H9 (cell line): ENCODE results near the gene KPNA1. TPM values are rescaled to one million over a fixed set of nuclear protein-coding genes. Genes with fewer than 3 reads are reported as not detected.

ENCODE experiments used
- DNase-seq: peaks from one replicate; pipeline ENCODE4 v3.0.0-alpha.2; 2017
- H2AFZ ChIP-seq: one replicate; pipeline ENCODE4 v1.6.1; 2013; ENCODE audit warnings: mild to moderate bottlenecking, low read length, control low read depth, moderate library complexity
- H2AK5ac ChIP-seq: 2 replicates; pipeline ENCODE4 v1.6.1; 2013; ENCODE audit warnings: low read length, control low read depth, mixed read lengths; ENCODE audit not compliant: insufficient read length
- H2BK120ac ChIP-seq: one replicate; pipeline ENCODE4 v1.6.1; 2013; ENCODE audit warnings: low read depth, mild to moderate bottlenecking, low read length, control low read depth, inconsistent platforms; ENCODE audit not compliant: poor library complexity, severe bottlenecking
- H2BK12ac ChIP-seq: 2 replicates; pipeline ENCODE4 v1.6.1; 2013; ENCODE audit warnings: low read length, control low read depth, mixed read lengths, low read depth; ENCODE audit not compliant: insufficient read length
- H2BK15ac ChIP-seq: 2 replicates; pipeline ENCODE4 v1.6.1; 2013; ENCODE audit warnings: low read depth, low read length, control low read depth
- H2BK20ac ChIP-seq: one replicate; pipeline ENCODE4 v1.6.1; 2013; ENCODE audit warnings: low read depth, mild to moderate bottlenecking, low read length, control low read depth, inconsistent platforms; ENCODE audit not compliant: poor library complexity, severe bottlenecking
- H2BK5ac ChIP-seq: 2 replicates; pipeline ENCODE4 v1.6.1; 2013; ENCODE audit warnings: low read length, control low read depth, mixed read lengths; ENCODE audit not compliant: insufficient read length
- H3K14ac ChIP-seq: 2 replicates; pipeline ENCODE4 v1.6.1; 2013; ENCODE audit warnings: low read length, control low read depth; ENCODE audit not compliant: insufficient read depth
- H3K18ac ChIP-seq: 2 replicates; pipeline ENCODE4 v1.6.1; 2013; ENCODE audit warnings: low read depth, mild to moderate bottlenecking, mixed read lengths, low read length, control low read depth; ENCODE audit not compliant: insufficient read length
- H3K23ac ChIP-seq: 2 replicates; pipeline ENCODE4 v1.6.1; 2013; ENCODE audit warnings: low read length, control low read depth, mixed read lengths, low read depth; ENCODE audit not compliant: insufficient read length
- H3K23me2 ChIP-seq: 2 replicates; pipeline ENCODE4 v1.6.1; 2013; ENCODE audit warnings: low read depth, mild to moderate bottlenecking, mixed read lengths, low read length, control low read depth; ENCODE audit not compliant: insufficient read length, poor library complexity, severe bottlenecking
- H3K27ac ChIP-seq: 2 replicates; pipeline ENCODE4 v1.5.1; 2013; ENCODE audit warnings: low read length, control low read depth, mixed read lengths, low read depth; ENCODE audit not compliant: insufficient read length
- H3K27me3 ChIP-seq: 2 replicates; pipeline ENCODE4 v1.6.1; 2013; ENCODE audit warnings: low read length, control low read depth, inconsistent platforms; ENCODE audit not compliant: insufficient read depth
- H3K4ac ChIP-seq: 2 replicates; pipeline ENCODE4 v1.6.1; 2013; ENCODE audit warnings: low read depth, mild to moderate bottlenecking, control low read depth, inconsistent platforms, low read length, moderate library complexity
- H3K4me1 ChIP-seq: 2 replicates; pipeline ENCODE4 v1.6.1; 2013; ENCODE audit warnings: low read length, control low read depth, inconsistent platforms; ENCODE audit not compliant: insufficient read depth
- H3K4me2 ChIP-seq: 2 replicates; pipeline ENCODE4 v1.6.1; 2013; ENCODE audit warnings: low read length, control low read depth, mixed read lengths; ENCODE audit not compliant: insufficient read length, insufficient read depth
- H3K56ac ChIP-seq: 2 replicates; pipeline ENCODE4 v1.6.1; 2013; ENCODE audit warnings: low read depth, mild to moderate bottlenecking, mixed read lengths, low read length, control low read depth; ENCODE audit not compliant: insufficient read length
- H3K79me1 ChIP-seq: 2 replicates; pipeline ENCODE4 v1.6.1; 2013; ENCODE audit warnings: low read depth, mild to moderate bottlenecking, moderate library complexity, low read length, control low read depth, inconsistent platforms; ENCODE audit not compliant: insufficient read depth, poor library complexity, severe bottlenecking
- H3K79me2 ChIP-seq: 2 replicates; pipeline ENCODE4 v1.6.1; 2013; ENCODE audit warnings: low read length, control low read depth, inconsistent platforms; ENCODE audit not compliant: insufficient read depth
- H3K9ac ChIP-seq: 2 replicates; pipeline ENCODE4 v1.6.1; 2013; ENCODE audit warnings: low read length, control low read depth, mixed read lengths; ENCODE audit not compliant: insufficient read length; ENCODE audit errors: extremely low read depth
- H3K9me3 ChIP-seq: one replicate; pipeline ENCODE4 v1.6.1; 2013; ENCODE audit warnings: low read depth, low read length, inconsistent platforms; ENCODE audit not compliant: control insufficient read depth
- H3T11ph ChIP-seq: one replicate; pipeline ENCODE4 v1.6.1; 2013; ENCODE audit warnings: mild to moderate bottlenecking, low read length, control low read depth, inconsistent platforms
- H4K20me1 ChIP-seq: one replicate; pipeline ENCODE4 v1.6.1; 2013; ENCODE audit not compliant: control insufficient read depth, insufficient read length, insufficient read depth
- H4K5ac ChIP-seq: 2 replicates; pipeline ENCODE4 v1.6.1; 2013; ENCODE audit warnings: low read depth, mild to moderate bottlenecking, mixed read lengths, low read length, control low read depth; ENCODE audit not compliant: insufficient read length
- H4K8ac ChIP-seq: replicated peaks from 2 replicates; pipeline ENCODE4 v1.6.1; 2013; ENCODE audit warnings: low read length, control low read depth, mixed read lengths, low read depth; ENCODE audit not compliant: insufficient read length
- H4K91ac ChIP-seq: 2 replicates; pipeline ENCODE4 v1.6.1; 2013; ENCODE audit warnings: low read depth, mild to moderate bottlenecking, moderate library complexity, mixed read lengths, low read length, control low read depth; ENCODE audit not compliant: insufficient read length
- H3K27ac Mint-ChIP-seq, 3 experiments: 2 replicates in 2 of 3; 3 replicates in 1 of 3; pipeline ENCODE4 v1.8.0; 2020 to 2021; ENCODE audit warnings: mixed read lengths in 3 of 3, mild to moderate bottlenecking in 1 of 3, moderate library complexity in 1 of 3
- H3K27me3 Mint-ChIP-seq: 2 replicates; pipeline ENCODE4 v1.8.0; 2021; ENCODE audit warnings: low read depth, mild to moderate bottlenecking, moderate library complexity, mixed read lengths
- H3K36me3 Mint-ChIP-seq, 3 experiments: 2 replicates in 2 of 3; 3 replicates in 1 of 3; pipeline ENCODE4 v1.8.0; 2020 to 2021; ENCODE audit warnings: low read depth in 3 of 3, mixed read lengths in 3 of 3; ENCODE audit not compliant: insufficient read depth in 1 of 3
- H3K4me1 Mint-ChIP-seq, 2 experiments: 2 replicates each; pipeline ENCODE4 v1.8.0; 2020; ENCODE audit warnings: mixed read lengths in 2 of 2
- H3K4me3 Mint-ChIP-seq, 2 experiments: 2 replicates in 1 of 2; 3 replicates in 1 of 2; pipeline ENCODE4 v1.8.0; 2020 to 2021; ENCODE audit warnings: mild to moderate bottlenecking in 2 of 2, mixed read lengths in 2 of 2, moderate library complexity in 1 of 2
- H3K9me3 Mint-ChIP-seq, 2 experiments: 2 replicates in 1 of 2; 3 replicates in 1 of 2; pipeline ENCODE4 v1.8.0; 2020; ENCODE audit warnings: mild to moderate bottlenecking in 2 of 2, mixed read lengths in 2 of 2, moderate library complexity in 1 of 2
- CTCF ChIP-seq: fragments of 200-600 bp; sonication (generic); conservative IDR thresholded peaks from 3 replicates; pipeline ENCODE4 v1.8.0; 2021; ENCODE audit warnings: antibody characterized with exemption, mild to moderate bottlenecking
- WGBS: extraction: QIAGEN DNeasy Blood & Tissue Kit; methylation state at CpG from one replicate; pipeline ENCODE4 v1.1.7; 2013; ENCODE audit warnings: missing lambda C conversion rate, low lambda C conversion rate, mixed read lengths; ENCODE audit not compliant: insufficient read length; ENCODE audit errors: extremely low coverage; 5-methylcytosine and 5-hydroxymethylcytosine counted together
- total RNA-seq: library from RNA; stranded (reverse); gene quantifications from 2 replicates; pipeline ENCODE4 v1.2.1, GENCODE V29; 2021

KPNA1 gene
- total RNA-seq, 1 experiment from 2014 or later, result 71.7 TPM

- H2BK120ac ChIP-seq, result no peak overlapping the region
- H4K20me1 ChIP-seq, result no peaks in the 10 kb centered on the region
- no CpG with 5 or more reads among the region's 1 CpG for WGBS
- no peak for DNase-seq
- H3K27me3 ChIP-seq, result no peaks in the 10 kb centered on the region
- no peaks in the 10 kb centered on the region for H3K9me3 ChIP-seq
- no peaks in the 10 kb centered on the region for H3K4me1 ChIP-seq
- no peak overlapping the region for H2BK15ac ChIP-seq
- H3K56ac ChIP-seq, result no peak overlapping the region
- Mint-ChIP-seq H3K36me3 (peaks cover 0 to 10% (median 4%) of the 10 kb centered on the region in 3 experiments; a peak in 3 of 7 replicates), H3K27me3 (no peaks in the 10 kb centered on the region), H3K9me3 (no peaks in the 10 kb centered on the region), H3K4me1 (peaks cover 0 to 8% of the 10 kb centered on the region in 2 experiments; a peak in 2 of 4 replicates), H3K4me3 (no peak overlapping the region; a peak in 1 of 5 replicates), H3K27ac (peak overlapping the region; percentile 21 to 94 (median 36); a peak in 2 of 7 replicates)
- no peak overlapping the region for H2AK5ac ChIP-seq
- H3K23ac ChIP-seq, result no peak overlapping the region
- H3K4ac ChIP-seq, result no peak overlapping the region
- no peak overlapping the region for H4K91ac ChIP-seq
- no peak overlapping the region for H4K8ac ChIP-seq
- H3K9ac ChIP-seq, result no peak overlapping the region
- no peak overlapping the region for H2BK12ac ChIP-seq
- peak overlapping the region; percentile 46 for H2BK5ac ChIP-seq
- no peak overlapping the region for H3K27ac ChIP-seq
- H3T11ph ChIP-seq, result no peak overlapping the region
- H3K79me2 ChIP-seq, result no peaks in the 10 kb centered on the region
- H3K4me2 ChIP-seq, result no peak overlapping the region
- H4K5ac ChIP-seq, result no peak overlapping the region
- no peak for TF ChIP-seq CTCF
- no peak overlapping the region for H2AFZ ChIP-seq
- H3K14ac ChIP-seq, result no peak overlapping the region
- no peak overlapping the region for H2BK20ac ChIP-seq
- no peak overlapping the region for H3K18ac ChIP-seq
- no peaks in the 10 kb centered on the region for H3K79me1 ChIP-seq
- no peaks in the 10 kb centered on the region for H3K23me2 ChIP-seq
Measured at GRCh38 chr3:122394173-122394572, 120.6 kb downstream of the KPNA1 start.
